Smooth muscle cell (in vitro differentiated cells): ENCODE results near the gene ANKFY1. TPM values are rescaled to one million over a fixed set of nuclear protein-coding genes. Genes with fewer than 3 reads are reported as not detected.

Source experiments
- DNase-seq: peaks from one replicate; lab custom pipeline; 2025; ENCODE audit not compliant: unreplicated experiment; lab: John Stamatoyannopoulos, UW
- H2AFZ ChIP-seq: fragments of 200-600 bp; sonication (generic); 2 replicates; pipeline ENCODE4 v1.6.0; 2016; ENCODE audit warnings: antibody characterized with exemption, low read depth, mild to moderate bottlenecking
- H3F3A ChIP-seq: fragments of 200-600 bp; sonication (generic); 2 replicates; pipeline ENCODE4 v1.6.0; 2017; ENCODE audit warnings: antibody characterized with exemption, low read depth
- H3K27ac ChIP-seq: fragments of 200-600 bp; sonication (generic); 2 replicates; pipeline ENCODE4 v1.5.1; 2016; ENCODE audit warnings: low read depth, mild to moderate bottlenecking
- H3K27me3 ChIP-seq: fragments of 200-600 bp; sonication (generic); 2 replicates; pipeline ENCODE4 v1.6.1; 2016; ENCODE audit warnings: low read depth, mild to moderate bottlenecking
- H3K36me3 ChIP-seq: fragments of 200-600 bp; sonication (generic); 2 replicates; pipeline ENCODE4 v1.5.1; 2016; ENCODE audit warnings: low read depth
- H3K4me1 ChIP-seq: fragments of 200-600 bp; sonication (generic); 2 replicates; pipeline ENCODE4 v1.5.1; 2016; ENCODE audit warnings: low read depth
- H3K4me2 ChIP-seq: fragments of 200-600 bp; sonication (generic); 2 replicates; pipeline ENCODE4 v1.6.0; 2016; ENCODE audit warnings: mild to moderate bottlenecking
- H3K4me3 ChIP-seq: fragments of 200-600 bp; sonication (generic); 2 replicates; pipeline ENCODE4 v1.5.1; 2016; ENCODE audit warnings: mild to moderate bottlenecking
- H3K79me2 ChIP-seq: fragments of 200-600 bp; sonication (generic); 2 replicates; pipeline ENCODE4 v1.6.0; 2016; ENCODE audit warnings: low read depth, mild to moderate bottlenecking
- H3K9ac ChIP-seq: fragments of 200-600 bp; sonication (generic); 2 replicates; pipeline ENCODE4 v1.6.0; 2016; ENCODE audit warnings: low read depth
- H3K9me3 ChIP-seq: fragments of 200-600 bp; sonication (generic); replicated peaks from 2 replicates; pipeline ENCODE4 v1.5.1; 2016; ENCODE audit warnings: low read depth
- H4K20me1 ChIP-seq: fragments of 200-600 bp; sonication (generic); 2 replicates; pipeline ENCODE4 v1.6.0; 2016; ENCODE audit warnings: low read depth
- WGBS: methylation state at CpG from one replicate; pipeline ENCODE4 v1.1.7; 2016; ENCODE audit warnings: low lambda C conversion rate; 5-methylcytosine and 5-hydroxymethylcytosine counted together
- polyA plus RNA-seq: library from polyadenylated mRNA; unstranded; fragments of >200 nt; fragmentation: Nextera tagmentation; extraction: Ambion mirVana; gene quantifications from 2 replicates; pipeline ENCODE4 v1.2.1, GENCODE V29; 2016
- total RNA-seq: library from RNA; depleted of rRNA; stranded (reverse); fragments of >200 nt; gene quantifications from 2 replicates; pipeline ENCODE4 v1.2.3, GENCODE V29; 2014
- TF ChIP-seq, protein P1 (sequence below): fragments of 200-600 bp; sonication (generic); IDR thresholded peaks from 2 replicates; pipeline ENCODE4 v1.5.1; 2017; ENCODE audit warnings: borderline replicate concordance, mild to moderate bottlenecking, antibody characterized with exemption; ENCODE audit not compliant: insufficient read depth, poor library complexity, severe bottlenecking

The ANKFY1 gene
- total and polyA plus RNA-seq, 2 experiments from 2014 or later, result 11.5 to 26.3 TPM

DNA sequence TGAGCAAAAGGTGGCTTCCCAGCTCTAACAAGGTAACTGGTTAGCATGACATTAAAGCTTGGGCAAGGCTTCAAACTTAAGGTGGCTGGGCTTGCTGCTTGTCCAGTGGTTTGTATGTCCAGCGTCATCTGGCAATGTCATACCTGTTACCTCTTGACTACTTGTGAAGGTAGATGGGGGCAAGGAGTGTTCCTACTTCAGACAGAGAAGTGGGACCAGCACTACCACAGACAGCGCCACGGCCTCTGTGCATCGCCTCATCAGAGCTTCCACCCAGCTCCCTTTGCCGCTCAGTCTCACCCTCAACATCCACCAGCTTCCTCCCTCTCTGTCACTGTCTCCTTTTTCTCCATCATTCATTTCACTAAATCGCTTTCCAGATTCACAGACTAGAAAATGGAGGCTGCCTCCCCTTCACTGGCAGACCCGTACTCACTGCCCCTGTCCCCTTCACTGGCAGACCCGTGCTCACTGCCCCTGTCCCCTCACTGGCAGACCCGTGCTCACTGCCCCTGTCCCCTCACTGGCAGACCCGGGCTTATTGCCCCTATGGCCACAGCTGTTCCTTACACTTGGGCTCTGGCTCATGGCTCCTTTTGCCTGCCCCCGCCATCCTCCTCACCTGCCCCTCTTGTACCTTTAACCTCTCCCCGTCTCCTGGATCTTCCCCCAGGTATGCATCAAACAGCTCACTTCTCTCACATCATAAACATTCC, 106.0 kb downstream of the ANKFY1 start:
- Histone ChIP-seq H3K4me2 (no peak overlapping the region), H3K9me3 (no peaks in the 10 kb centered on the region), H3F3A (peaks cover 15% of the 10 kb centered on the region), H3K36me3 (no peaks in the 10 kb centered on the region), H3K27me3 (peaks cover 14% of the 10 kb centered on the region), H3K9ac (no peak overlapping the region), H2AFZ (no peak overlapping the region), H3K27ac (no peak overlapping the region), H4K20me1 (peaks cover 32% of the 10 kb centered on the region), H3K4me3 (no peak overlapping the region), H3K4me1 (peaks cover 15% of the 10 kb centered on the region), H3K79me2 (no peaks in the 10 kb centered on the region)
- WGBS, result over 99% methylated on average over 12 of the region's 12 CpGs
- DNase-seq, result no peak
- TF ChIP-seq, protein P1, sequence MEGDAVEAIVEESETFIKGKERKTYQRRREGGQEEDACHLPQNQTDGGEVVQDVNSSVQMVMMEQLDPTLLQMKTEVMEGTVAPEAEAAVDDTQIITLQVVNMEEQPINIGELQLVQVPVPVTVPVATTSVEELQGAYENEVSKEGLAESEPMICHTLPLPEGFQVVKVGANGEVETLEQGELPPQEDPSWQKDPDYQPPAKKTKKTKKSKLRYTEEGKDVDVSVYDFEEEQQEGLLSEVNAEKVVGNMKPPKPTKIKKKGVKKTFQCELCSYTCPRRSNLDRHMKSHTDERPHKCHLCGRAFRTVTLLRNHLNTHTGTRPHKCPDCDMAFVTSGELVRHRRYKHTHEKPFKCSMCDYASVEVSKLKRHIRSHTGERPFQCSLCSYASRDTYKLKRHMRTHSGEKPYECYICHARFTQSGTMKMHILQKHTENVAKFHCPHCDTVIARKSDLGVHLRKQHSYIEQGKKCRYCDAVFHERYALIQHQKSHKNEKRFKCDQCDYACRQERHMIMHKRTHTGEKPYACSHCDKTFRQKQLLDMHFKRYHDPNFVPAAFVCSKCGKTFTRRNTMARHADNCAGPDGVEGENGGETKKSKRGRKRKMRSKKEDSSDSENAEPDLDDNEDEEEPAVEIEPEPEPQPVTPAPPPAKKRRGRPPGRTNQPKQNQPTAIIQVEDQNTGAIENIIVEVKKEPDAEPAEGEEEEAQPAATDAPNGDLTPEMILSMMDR, result no peak

DNA sequence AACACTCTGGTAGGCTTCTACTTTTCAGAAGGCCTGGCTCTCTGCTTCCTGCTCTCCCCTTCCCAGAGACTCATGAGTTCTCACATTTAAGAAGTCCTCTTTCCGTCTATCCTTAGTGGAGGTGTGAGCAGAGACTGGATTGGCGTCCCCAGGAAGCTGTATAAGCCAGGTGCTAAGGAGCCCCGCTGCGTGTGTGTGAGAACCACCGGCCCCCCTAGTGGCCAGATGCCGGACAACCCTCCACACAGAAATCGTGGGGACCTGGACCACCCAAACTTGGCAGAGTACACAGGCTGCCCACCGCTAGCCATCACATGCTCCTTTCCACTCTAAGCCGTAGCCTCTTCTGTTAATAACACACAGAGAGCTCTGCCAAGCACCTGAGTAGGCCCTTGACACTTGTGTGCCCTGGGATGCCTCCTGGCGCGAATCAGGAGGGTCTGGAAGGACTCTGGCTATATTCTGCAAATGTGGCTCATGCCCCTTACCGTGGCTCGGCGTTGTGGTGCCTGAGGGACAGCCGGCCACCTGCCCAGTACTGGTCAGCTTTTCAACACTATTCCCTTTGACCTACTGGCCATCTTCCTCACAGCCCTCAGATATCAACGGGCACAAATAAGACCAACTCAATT, 106.9 kb downstream of the ANKFY1 start:
- H3K9ac ChIP-seq, result no peak overlapping the region
- no peak overlapping the region for H3K4me3 ChIP-seq
- peaks cover 15% of the 10 kb centered on the region for H3F3A ChIP-seq
- DNase-seq, result no peak
- no peaks in the 10 kb centered on the region for H3K36me3 ChIP-seq
- H3K4me1 ChIP-seq, result peaks cover 10% of the 10 kb centered on the region
- 87% methylated on average over 16 of the region's 16 CpGs for WGBS
- peaks cover 23% of the 10 kb centered on the region for H4K20me1 ChIP-seq
- TF ChIP-seq, protein P1, result no peak
- no peak overlapping the region for H3K4me2 ChIP-seq
- H3K79me2 ChIP-seq, result no peaks in the 10 kb centered on the region
- no peak overlapping the region for H3K27ac ChIP-seq
- peaks cover 14% of the 10 kb centered on the region for H3K27me3 ChIP-seq
- H3K9me3 ChIP-seq, result no peaks in the 10 kb centered on the region
- no peak overlapping the region for H2AFZ ChIP-seq

DNA sequence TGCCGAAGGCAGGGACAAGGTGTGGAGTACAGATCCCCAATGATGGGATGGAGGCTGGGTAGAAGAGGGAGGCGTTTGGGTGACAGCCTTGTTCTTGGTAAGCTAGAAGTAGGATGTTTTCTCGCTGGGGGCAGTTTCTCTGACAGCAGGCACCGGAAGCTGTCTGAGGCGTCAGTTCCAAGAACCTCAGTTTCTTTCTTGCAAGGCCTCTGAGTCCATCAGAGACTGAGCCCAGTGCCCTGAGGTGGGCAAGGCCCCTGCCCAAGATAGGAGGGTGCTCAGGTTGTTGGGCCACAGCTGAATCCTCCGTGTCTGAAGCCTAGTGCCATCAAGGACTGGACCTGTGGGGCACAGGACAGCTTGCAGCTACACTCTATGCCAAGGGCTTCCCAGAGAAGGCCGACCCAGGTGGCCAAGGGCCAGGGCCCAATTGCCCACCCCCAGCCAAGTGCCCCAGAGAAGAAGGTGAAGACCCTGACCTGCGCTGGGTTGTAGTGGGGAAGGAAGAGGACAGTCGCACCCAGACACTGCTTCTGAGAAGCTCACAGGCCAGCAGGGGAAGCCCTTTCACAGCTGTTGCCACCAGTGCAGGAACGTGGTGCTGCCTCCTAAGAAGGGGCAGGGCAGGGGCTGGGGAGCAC, 107.7 kb downstream of the ANKFY1 start:
- H3K27me3 ChIP-seq, result peaks cover 14% of the 10 kb centered on the region
- H4K20me1 ChIP-seq, result peaks cover 15% of the 10 kb centered on the region
- no peak overlapping the region for H2AFZ ChIP-seq
- no peaks in the 10 kb centered on the region for H3K36me3 ChIP-seq
- H3F3A ChIP-seq, result peaks cover 10% of the 10 kb centered on the region
- no peaks in the 10 kb centered on the region for H3K79me2 ChIP-seq
- 97% methylated on average over 10 of the region's 10 CpGs for WGBS
- no peak for DNase-seq
- no peak overlapping the region for H3K9ac ChIP-seq
- H3K4me3 ChIP-seq, result no peak overlapping the region
- no peak overlapping the region for H3K4me2 ChIP-seq
- TF ChIP-seq, protein P1, result no peak
- H3K9me3 ChIP-seq, result no peaks in the 10 kb centered on the region
- H3K4me1 ChIP-seq, result peaks cover 3% of the 10 kb centered on the region
- H3K27ac ChIP-seq, result no peak overlapping the region
